Measurements from ENCODE around the gene TXNDC12.
"Not testable (repeated sequence)": the region's sequence is repeated elsewhere in the genome, so short reads cannot be mapped to it uniquely, and the experiment has no call there.

Gene TXNDC12

GRCh38 chr1:52033190-52034049, 21.6 kb downstream of the TXNDC12 start, which contains the start of gene KTI12:
Gene KTI12, minus strand, starts transcription at chr1:52033810. Its CDS starts 49 bp downstream, at chr1:52033761.
- Histone ChIP-seq H3K4me1 (ENCODE audit: insufficient read depth, low read length) (0 out of 2 replicates have a peak, but pooled peaks cover 3% of the 10 kb centered on the region), H3K36me3 (ENCODE audit: insufficient read depth, low read length) (peaks cover 7% of the 10 kb centered on the region; the same call in 1 of the 2 replicates), H3K9ac (ENCODE audit: low read depth, low read length) (peak within 1 kb of the TSS; percentile 88), H3K9me3 (ENCODE audit: control insufficient read depth, insufficient read depth, low read length) (no peaks in the 10 kb centered on the region)

GRCh38 chr1:52032785-52033131, 22.2 kb downstream of the TXNDC12 start:
- Histone ChIP-seq H3K9ac (ENCODE audit: low read depth, low read length) (peak overlapping the region; percentile 88), H3K9me3 (ENCODE audit: control insufficient read depth, insufficient read depth, low read length) (no peaks in the 10 kb centered on the region), H3K36me3 (ENCODE audit: insufficient read depth, low read length) (peaks cover 5% of the 10 kb centered on the region; the same call in 1 of the 2 replicates), H3K4me1 (ENCODE audit: insufficient read depth, low read length) (0 out of 2 replicates have a peak, but pooled peaks cover 3% of the 10 kb centered on the region)

GRCh38 chr1:52032124-52032784, 22.7 kb downstream of the TXNDC12 start:
- H3K36me3 ChIP-seq (ENCODE audit: insufficient read depth, low read length): peaks cover 3% of the 10 kb centered on the region; the same call in 1 of the 2 replicates
- peak overlapping the region; percentile 88 for H3K9ac ChIP-seq (ENCODE audit: low read depth, low read length)
- H3K4me1 ChIP-seq (ENCODE audit: insufficient read depth, low read length): 0 out of 2 replicates have a peak, but pooled peaks cover 3% of the 10 kb centered on the region
- H3K9me3 ChIP-seq (ENCODE audit: control insufficient read depth, insufficient read depth, low read length): no peaks in the 10 kb centered on the region

GRCh38 chr1:52028839-52029238, 26.2 kb downstream of the TXNDC12 start:
- not testable (repeated sequence) for H3K9ac ChIP-seq (ENCODE audit: low read depth, low read length); H3K36me3 ChIP-seq (ENCODE audit: insufficient read depth, low read length); H3K9me3 ChIP-seq (ENCODE audit: control insufficient read depth, insufficient read depth, low read length); H3K4me1 ChIP-seq (ENCODE audit: insufficient read depth, low read length)

GRCh38 chr1:52028328-52028727, 26.7 kb downstream of the TXNDC12 start:
- H3K9me3 ChIP-seq (ENCODE audit: control insufficient read depth, insufficient read depth, low read length): no peaks in the 10 kb centered on the region
- H3K9ac ChIP-seq (ENCODE audit: low read depth, low read length): no peak overlapping the region
- 0 out of 2 replicates have a peak, but pooled peaks cover 3% of the 10 kb centered on the region for H3K4me1 ChIP-seq (ENCODE audit: insufficient read depth, low read length)
- H3K36me3 ChIP-seq (ENCODE audit: insufficient read depth, low read length): no peaks in the 10 kb centered on the region; the same call in 1 of the 2 replicates

- Histone ChIP-seq H3K36me3 (ENCODE audit: insufficient read depth, low read length) (peaks cover 6% of the 10 kb centered on the region; the same call in 1 of the 2 replicates), H3K4me1 (ENCODE audit: insufficient read depth, low read length) (no peaks in the 10 kb centered on the region), H3K9me3 (ENCODE audit: control insufficient read depth, insufficient read depth, low read length) (no peaks in the 10 kb centered on the region), H3K9ac (ENCODE audit: low read depth, low read length) (no peak overlapping the region)
Measured at GRCh38 chr1:52026278-52026677, 28.7 kb downstream of the TXNDC12 start.

GRCh38 chr1:52022133-52022532, 32.9 kb downstream of the TXNDC12 start:
- H3K4me1 ChIP-seq (ENCODE audit: insufficient read depth, low read length): no peaks in the 10 kb centered on the region
- no peaks in the 10 kb centered on the region for H3K9me3 ChIP-seq (ENCODE audit: control insufficient read depth, insufficient read depth, low read length)
- H3K9ac ChIP-seq (ENCODE audit: low read depth, low read length): no peak overlapping the region
- peaks cover 12% of the 10 kb centered on the region; the same call in 1 of the 2 replicates for H3K36me3 ChIP-seq (ENCODE audit: insufficient read depth, low read length)

GRCh38 chr1:52008071-52008809, 46.8 kb downstream of the TXNDC12 start:
- no peaks in the 10 kb centered on the region for H3K36me3 ChIP-seq (ENCODE audit: insufficient read depth, low read length)
- peaks cover 20% of the 10 kb centered on the region for H3K4me1 ChIP-seq (ENCODE audit: insufficient read depth, low read length)
- no peaks in the 10 kb centered on the region; the same call in 1 of the 2 replicates for H3K9me3 ChIP-seq (ENCODE audit: control insufficient read depth, insufficient read depth, low read length)
- H3K9ac ChIP-seq (ENCODE audit: low read depth, low read length): no peak overlapping the region; the same call in 1 of the 2 replicates

GRCh38 chr1:52007215-52008002, 47.6 kb downstream of the TXNDC12 start:
- H3K36me3 ChIP-seq (ENCODE audit: insufficient read depth, low read length): no peaks in the 10 kb centered on the region
- peak overlapping the region; percentile 49 for H3K9ac ChIP-seq (ENCODE audit: low read depth, low read length)
- H3K9me3 ChIP-seq (ENCODE audit: control insufficient read depth, insufficient read depth, low read length): no peaks in the 10 kb centered on the region; the same call in 1 of the 2 replicates
- H3K4me1 ChIP-seq (ENCODE audit: insufficient read depth, low read length): peaks cover 20% of the 10 kb centered on the region

GRCh38 chr1:52006081-52006553, 48.9 kb downstream of the TXNDC12 start:
- Histone ChIP-seq H3K4me1 (ENCODE audit: insufficient read depth, low read length) (peaks cover 20% of the 10 kb centered on the region), H3K9ac (ENCODE audit: low read depth, low read length) (peak overlapping the region; percentile 35)
- not testable (repeated sequence) for H3K36me3 ChIP-seq (ENCODE audit: insufficient read depth, low read length); H3K9me3 ChIP-seq (ENCODE audit: control insufficient read depth, insufficient read depth, low read length)

- H3K36me3 ChIP-seq (ENCODE audit: insufficient read depth, low read length); H3K9me3 ChIP-seq (ENCODE audit: control insufficient read depth, insufficient read depth, low read length): not testable (repeated sequence)
- peak overlapping the region; percentile 35; the same call in 1 of the 2 replicates for H3K9ac ChIP-seq (ENCODE audit: low read depth, low read length)
- H3K4me1 ChIP-seq (ENCODE audit: insufficient read depth, low read length): peaks cover 20% of the 10 kb centered on the region
Measured at GRCh38 chr1:52005548-52005947, 49.4 kb downstream of the TXNDC12 start.

- Histone ChIP-seq H3K9me3 (ENCODE audit: control insufficient read depth, insufficient read depth, low read length) (no peaks in the 10 kb centered on the region), H3K9ac (ENCODE audit: low read depth, low read length) (no peak overlapping the region), H3K36me3 (ENCODE audit: insufficient read depth, low read length) (no peaks in the 10 kb centered on the region), H3K4me1 (ENCODE audit: insufficient read depth, low read length) (peaks cover 20% of the 10 kb centered on the region)
Measured at GRCh38 chr1:52003877-52004276, 51.1 kb downstream of the TXNDC12 start.

- Histone ChIP-seq H3K4me1 (ENCODE audit: insufficient read depth, low read length) (peaks cover 24% of the 10 kb centered on the region), H3K9me3 (ENCODE audit: control insufficient read depth, insufficient read depth, low read length) (no peaks in the 10 kb centered on the region), H3K9ac (ENCODE audit: low read depth, low read length) (no peak overlapping the region), H3K36me3 (ENCODE audit: insufficient read depth, low read length) (no peaks in the 10 kb centered on the region)
Measured at GRCh38 chr1:52002038-52002917, 52.7 kb downstream of the TXNDC12 start.

All from ES-I3 (cell line).